IMR-90 (cell line): Measurements from ENCODE around the gene ACYP2. TPM values are rescaled to one million over a fixed set of nuclear protein-coding genes. Genes with fewer than 3 reads are reported as not detected.

Experiments used
- ATAC-seq: fragments of 200-7000 bp; cut with Tn5 transposase; 2 replicates; pipeline ENCODE4 v1.9.1; 2020; ENCODE audit warnings: low read depth, mild to moderate bottlenecking, moderate library complexity
- BruUV-seq: library from RNA; stranded (reverse); fragments of 400-500 nt; replicated peaks from 2 replicates; lab custom pipeline; 2021; lab: Mats Ljungman, UMichigan
- CTCF ChIA-PET: fragments of 300-600 bp; formaldehyde crosslinking; extraction: SDS; loops from one replicate; lab custom pipeline; 2021; ENCODE audit warnings: antibody characterized with exemption; lab: Yijun Ruan, JAX
- POLR2A ChIA-PET: fragments of 300-600 bp; sonication (Branson Sonifier 250); formaldehyde crosslinking; loops from one replicate; lab custom pipeline; 2022; ENCODE audit warnings: antibody characterized with exemption; ENCODE audit not compliant: unreplicated experiment; lab: Charles Lee
- DNase-seq: peaks from one replicate; pipeline ENCODE4 v3.0.0; 2013
- H2AFZ ChIP-seq: replicated peaks from 2 replicates; pipeline ENCODE3; 2013; ENCODE audit warnings: low read length, mild to moderate bottlenecking; ENCODE audit not compliant: poor library complexity
- H2AK5ac ChIP-seq: 2 replicates; pipeline ENCODE4 v1.6.1; 2013; ENCODE audit warnings: low read depth, low read length, inconsistent platforms
- H2AK9ac ChIP-seq: replicated peaks from 2 replicates; pipeline ENCODE3; 2013; ENCODE audit warnings: mild to moderate bottlenecking, low read depth, low read length, moderate library complexity; ENCODE audit not compliant: poor library complexity
- H2BK120ac ChIP-seq: 2 replicates; pipeline ENCODE4 v1.6.1; 2013; ENCODE audit warnings: low read depth, low read length, inconsistent platforms
- H2BK15ac ChIP-seq: 3 replicates; pipeline ENCODE4 v1.6.1; 2013; ENCODE audit warnings: low read depth, low read length, inconsistent platforms
- H2BK20ac ChIP-seq: 2 replicates; pipeline ENCODE4 v1.6.1; 2013; ENCODE audit warnings: low read depth, mild to moderate bottlenecking, inconsistent platforms, low read length, moderate library complexity
- H2BK5ac ChIP-seq: 2 replicates; pipeline ENCODE4 v1.6.1; 2013; ENCODE audit warnings: mild to moderate bottlenecking, low read depth, low read length, inconsistent platforms; ENCODE audit not compliant: poor library complexity, severe bottlenecking
- H3K14ac ChIP-seq: replicated peaks from 2 replicates; pipeline ENCODE4 v1.6.1; 2013; ENCODE audit warnings: low read depth, low read length, inconsistent platforms
- H3K18ac ChIP-seq: 2 replicates; pipeline ENCODE4 v1.6.1; 2013; ENCODE audit warnings: low read depth, low read length, control low read depth
- H3K23ac ChIP-seq: 2 replicates; pipeline ENCODE4 v1.6.1; 2013; ENCODE audit warnings: low read depth, low read length, inconsistent platforms
- H3K27ac ChIP-seq: 2 replicates; pipeline ENCODE4 v1.5.1; 2013; ENCODE audit warnings: mild to moderate bottlenecking, control low read depth, low read length; ENCODE audit not compliant: insufficient read depth
- H3K27me3 ChIP-seq: 2 replicates; pipeline ENCODE4 v1.6.1; 2013; ENCODE audit warnings: low read length; ENCODE audit not compliant: control insufficient read depth, insufficient read depth
- H3K36me3 ChIP-seq: 2 replicates; pipeline ENCODE4 v1.6.1; 2013; ENCODE audit warnings: low read length, mixed read lengths; ENCODE audit not compliant: control insufficient read depth, insufficient read depth
- H3K4ac ChIP-seq: 2 replicates; pipeline ENCODE4 v1.6.1; 2013; ENCODE audit warnings: low read depth, low read length, inconsistent platforms
- H3K4me1 ChIP-seq: 2 replicates; pipeline ENCODE4 v1.6.1; 2013; ENCODE audit warnings: low read length, mixed read lengths; ENCODE audit not compliant: control insufficient read depth, insufficient read depth
- H3K4me2 ChIP-seq: 2 replicates; pipeline ENCODE4 v1.6.1; 2013; ENCODE audit warnings: low read depth, mild to moderate bottlenecking, control low read depth, low read length, moderate library complexity
- H3K4me3 ChIP-seq: 2 replicates; pipeline ENCODE4 v1.5.1; 2013; ENCODE audit warnings: low read depth, mild to moderate bottlenecking, control low read depth, low read length, moderate library complexity; ENCODE audit not compliant: insufficient read depth
- H3K56ac ChIP-seq: 2 replicates; pipeline ENCODE4 v1.6.1; 2013; ENCODE audit warnings: low read length, inconsistent platforms; ENCODE audit not compliant: insufficient read depth; ENCODE audit errors: extremely low read depth
- H3K79me1 ChIP-seq, 2 experiments: 2 replicates each; pipeline ENCODE4 v1.6.1; 2013; ENCODE audit warnings: low read length in 2 of 2, inconsistent platforms in 1 of 2, low read depth in 1 of 2
- H3K9ac ChIP-seq: 2 replicates; pipeline ENCODE4 v1.6.1; 2013; ENCODE audit warnings: low read depth, low read length, control low read depth
- H3K9me1 ChIP-seq: 2 replicates; pipeline ENCODE4 v1.6.1; 2013; ENCODE audit warnings: low read length, inconsistent platforms; ENCODE audit not compliant: insufficient read depth
- H3K9me3 ChIP-seq: 2 replicates; pipeline ENCODE4 v1.6.1; 2013; ENCODE audit warnings: low read length; ENCODE audit not compliant: control insufficient read depth, insufficient read depth
- H4K20me1 ChIP-seq: 2 replicates; pipeline ENCODE4 v1.6.1; 2013; ENCODE audit warnings: low read length, inconsistent platforms; ENCODE audit not compliant: insufficient read depth
- H4K5ac ChIP-seq: 2 replicates; pipeline ENCODE4 v1.6.1; 2013; ENCODE audit warnings: mild to moderate bottlenecking, low read depth, low read length, control low read depth
- H4K8ac ChIP-seq, 2 experiments: 2 replicates each; pipeline ENCODE4 v1.6.1; 2013; ENCODE audit warnings: low read depth in 2 of 2, low read length in 2 of 2, control low read depth in 1 of 2, inconsistent platforms in 1 of 2
- H4K91ac ChIP-seq: 2 replicates; pipeline ENCODE4 v1.6.1; 2013; ENCODE audit warnings: low read depth, low read length, inconsistent platforms; ENCODE audit not compliant: insufficient read depth
- CEBPB ChIP-seq: IDR thresholded peaks from 2 replicates; pipeline ENCODE4 v1.6.1; 2012; ENCODE audit warnings: low read depth, low read length, improper control_type of control experiment
- FOS ChIP-seq: fragments of 150-350 bp; IDR thresholded peaks from 2 replicates; pipeline ENCODE4 v1.6.1; 2016; ENCODE audit warnings: low read depth, low read length
- RAD21 ChIP-seq: IDR thresholded peaks from 2 replicates; pipeline ENCODE4 v1.6.1; 2012; ENCODE audit warnings: low read length, improper control_type of control experiment
- USF2 ChIP-seq: fragments of 150-350 bp; IDR thresholded peaks from 2 replicates; pipeline ENCODE4 v1.6.1; 2017; ENCODE audit warnings: mild to moderate bottlenecking, antibody characterized with exemption, low read length, low read depth
- WGBS, 2 experiments: methylation state at CpG; one replicate each; pipeline versions ENCODE4 v1.1.5 to v1.1.7; 2013; ENCODE audit warnings: missing lambda C conversion rate in 2 of 2; ENCODE audit not compliant: insufficient read length in 1 of 2; ENCODE audit errors: extremely low coverage in 2 of 2; 5-methylcytosine and 5-hydroxymethylcytosine counted together
- dilution Hi-C: fragments of 300-500 bp; cut with HindIII; formaldehyde crosslinking; loops from one replicate; pipeline ENCODE4 v1.14.3; 2018; ENCODE audit warnings: low sequenced_read_pairs; ENCODE audit not compliant: unreplicated experiment
- in situ Hi-C: fragments of 300-500 bp; cut with MboI; formaldehyde crosslinking; loops from 3 replicates; pipeline ENCODE4 v1.14.3; 2019; ENCODE audit warnings: low sequenced_read_pairs, inconsistent platforms, mixed read lengths
- intact Hi-C: fragments of 100-400 bp; cut with micrococcal nuclease; formaldehyde crosslinking; loops from 2 replicates; pipeline ENCODE4 v1.10.0; 2022
- polyA plus RNA-seq, 3 experiments: library from polyadenylated mRNA; depleted of rRNA; stranded (reverse); fragments of >200 nt; gene quantifications; 2 replicates each; pipeline ENCODE4 v1.2.3, GENCODE V29; 2012; ENCODE audit warnings: low replicate concordance in 1 of 3
- total RNA-seq: library from RNA; depleted of rRNA; stranded (reverse); fragments of >200 nt; gene quantifications from 2 replicates; pipeline ENCODE4 v1.2.3, GENCODE V29; 2012

ACYP2 gene
- total and polyA plus RNA-seq, 2 of the 4 experiments (the other 2 are of a cell fraction) = 3.9 to 7.4 TPM

- H4K91ac ChIP-seq = no peak overlapping the region
- H3K9me3 ChIP-seq = no peaks in the 10 kb centered on the region
- no peak overlapping the region for H3K14ac ChIP-seq
- H2BK5ac ChIP-seq = no peak overlapping the region
- no peak overlapping the region for H2BK20ac ChIP-seq
- no peak overlapping the region for H2BK15ac ChIP-seq
- no peak for TF ChIP-seq USF2
- TF ChIP-seq RAD21 = no peak
- TF ChIP-seq FOS = no peak
- no peak for TF ChIP-seq CEBPB
- no peaks in the 10 kb centered on the region for H3K27me3 ChIP-seq
- H3K4ac ChIP-seq = no peak overlapping the region
- no peak overlapping the region for H2AK9ac ChIP-seq
- CTCF ChIA-PET = interaction anchor here (0.7 kb wide), 1 partner anchor 411 kb away, joined by 8 read pairs; no protein-coding TSS in a partner anchor
- in situ Hi-C loops (loop anchor here (10.0 kb wide), 1 partner anchor 541 kb away; no protein-coding TSS in a partner anchor), intact Hi-C loops (loop anchor here (5.0 kb wide), 2 partner anchors 293 to 538 kb away; partner anchors contain the start of gene SPTBN1), dilution Hi-C loops (no loop called here)
- DNase-seq = no peak
- no peak overlapping the region for H3K27ac ChIP-seq
- H4K5ac ChIP-seq = no peak overlapping the region
- no peaks in the 10 kb centered on the region for H3K9me1 ChIP-seq
- ATAC-seq = no peak
- H2BK120ac ChIP-seq = no peak overlapping the region
- H2AFZ ChIP-seq = no peak overlapping the region
- no peak overlapping the region for H3K4me2 ChIP-seq
- no peak overlapping the region for H3K56ac ChIP-seq
- H3K4me3 ChIP-seq = no peak overlapping the region
- no peak overlapping the region for H3K9ac ChIP-seq
- no peak overlapping the region for H3K18ac ChIP-seq
- WGBS, 2 experiments = 100% methylated on average over 1 of the region's 1 CpG; no CpG with 5 or more reads in 1 of the 2 experiments
- no peak overlapping the region for H2AK5ac ChIP-seq
- no TSS peak for BruUV-seq
- H3K79me1 ChIP-seq = no peaks in the 10 kb centered on the region
- no peak overlapping the region for H4K8ac ChIP-seq
- H4K20me1 ChIP-seq = no peaks in the 10 kb centered on the region
- H3K23ac ChIP-seq = no peak overlapping the region
- H3K4me1 ChIP-seq = no peaks in the 10 kb centered on the region
- POLR2A ChIA-PET = no interaction called here
- H3K36me3 ChIP-seq = no peaks in the 10 kb centered on the region
Observed at GRCh38 chr2:54164106-54164505, 48.7 kb downstream of the ACYP2 start.
